ENCODE measurements around the gene SLC37A1.
"Not testable (repeated sequence)": the region's sequence is repeated elsewhere in the genome, so short reads cannot be mapped to it uniquely, and the experiment has no call there.

Gene SLC37A1

GRCh38 chr21:42598159-42598735 is 84.6 kb downstream of the SLC37A1 start:
- FAIRE-seq, result no peak

DNA sequence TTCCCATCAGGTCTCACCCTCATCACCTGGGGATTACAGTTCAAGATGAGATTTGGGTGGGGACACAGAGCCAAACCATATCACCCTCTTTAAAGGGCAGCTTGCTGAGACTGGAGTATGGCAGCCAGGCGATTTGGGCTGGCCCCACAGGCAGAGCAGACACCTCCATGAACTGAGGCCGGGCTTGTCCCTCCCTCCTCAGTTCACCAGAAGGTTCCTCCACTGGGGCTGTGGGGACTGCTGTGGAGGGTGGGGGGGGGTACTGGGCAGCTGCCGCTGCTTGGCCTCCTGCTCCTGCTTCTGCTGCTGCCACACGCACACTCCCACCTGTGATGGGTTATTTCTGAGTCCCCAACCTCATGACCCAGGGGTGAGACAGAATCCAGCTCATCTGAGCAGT is 85.8 kb downstream of the SLC37A1 start:
- FAIRE-seq, result no peak

DNA sequence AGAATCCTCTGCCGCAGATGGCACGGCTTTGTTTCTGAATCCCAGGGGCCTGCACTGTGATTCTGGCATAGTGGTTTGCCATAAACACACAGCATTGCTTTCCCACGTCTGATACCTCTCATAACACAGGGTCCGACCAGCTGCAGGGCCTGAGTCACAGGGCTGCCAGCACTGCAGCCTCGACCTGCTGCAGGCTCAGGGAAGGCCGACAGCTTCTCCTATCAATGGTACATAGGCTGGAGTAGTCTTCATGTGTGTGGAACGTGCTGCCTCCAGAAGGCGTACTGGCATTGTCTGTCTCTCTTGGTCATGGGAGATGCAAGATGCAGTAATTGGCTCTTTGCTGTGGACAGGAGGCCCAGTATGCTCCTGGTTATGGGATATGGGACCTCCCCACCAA is 86.3 kb downstream of the SLC37A1 start:
- FAIRE-seq, result no peak

GRCh38 chr21:42601656-42602055 is 88.0 kb downstream of the SLC37A1 start:
- FAIRE-seq, result no peak

- no peak for FAIRE-seq
Observed at GRCh38 chr21:42607102-42607501, 93.5 kb downstream of the SLC37A1 start.

GRCh38 chr21:42607525-42608102 is 94.0 kb downstream of the SLC37A1 start:
- FAIRE-seq, result no peak

DNA sequence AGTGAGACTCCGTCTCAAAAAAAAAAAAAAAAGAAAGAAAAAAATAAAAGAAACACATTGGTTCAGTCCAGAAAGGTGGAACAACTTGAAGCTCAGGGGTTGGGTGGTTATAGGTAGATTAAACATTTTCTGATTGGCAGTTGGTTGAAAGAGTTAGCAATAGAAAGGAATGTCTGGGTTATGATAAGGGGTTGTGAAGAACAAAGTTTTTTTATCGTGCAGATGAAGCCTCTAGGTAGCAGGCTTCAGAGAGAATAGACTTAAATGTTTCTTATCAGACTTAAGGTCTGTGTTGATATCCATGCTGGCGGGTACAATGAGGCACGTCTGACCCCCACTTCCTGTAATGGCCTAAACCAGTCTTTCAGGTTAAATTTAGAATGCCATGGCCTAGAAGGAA is 94.8 kb downstream of the SLC37A1 start:
- no peak for FAIRE-seq

DNA sequence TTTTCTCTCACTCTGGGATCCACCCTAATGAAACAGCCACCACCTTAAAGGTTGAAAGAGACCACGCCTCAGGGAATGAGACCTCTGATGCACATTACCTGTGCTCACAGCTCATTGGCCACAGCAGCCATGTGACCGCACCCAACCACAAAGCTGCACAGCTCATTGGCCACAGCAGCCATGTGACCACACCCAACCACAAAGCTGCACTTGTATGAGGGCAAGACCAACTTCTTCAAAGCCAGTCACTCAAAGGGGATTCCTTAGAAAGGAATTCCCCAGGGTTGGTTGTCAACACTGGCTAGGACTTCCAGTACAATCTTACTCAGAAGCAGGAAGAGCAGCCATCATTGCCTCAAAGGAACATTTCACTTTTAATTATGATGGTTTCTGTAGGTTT is 96.2 kb downstream of the SLC37A1 start:
- FAIRE-seq, result no peak

DNA sequence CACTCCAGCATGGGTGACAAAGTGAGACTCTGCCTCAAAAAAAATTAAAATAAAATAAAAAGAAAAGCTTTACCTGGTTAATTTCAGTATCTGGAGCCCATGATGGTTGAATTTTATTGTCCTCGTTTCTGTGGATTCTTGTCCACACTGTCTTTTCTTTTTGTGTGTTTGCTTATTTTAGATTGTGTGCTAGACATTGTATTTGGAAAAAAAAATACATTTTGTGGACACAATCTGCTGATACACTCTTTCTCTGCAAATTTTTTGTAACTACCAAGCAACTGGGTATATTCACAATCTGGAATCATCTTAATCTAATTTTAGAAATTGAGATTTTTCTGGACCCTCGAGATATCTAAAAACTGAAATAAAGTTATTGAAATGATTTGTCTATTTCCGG is 98.2 kb downstream of the SLC37A1 start:
- no peak for FAIRE-seq

DNA sequence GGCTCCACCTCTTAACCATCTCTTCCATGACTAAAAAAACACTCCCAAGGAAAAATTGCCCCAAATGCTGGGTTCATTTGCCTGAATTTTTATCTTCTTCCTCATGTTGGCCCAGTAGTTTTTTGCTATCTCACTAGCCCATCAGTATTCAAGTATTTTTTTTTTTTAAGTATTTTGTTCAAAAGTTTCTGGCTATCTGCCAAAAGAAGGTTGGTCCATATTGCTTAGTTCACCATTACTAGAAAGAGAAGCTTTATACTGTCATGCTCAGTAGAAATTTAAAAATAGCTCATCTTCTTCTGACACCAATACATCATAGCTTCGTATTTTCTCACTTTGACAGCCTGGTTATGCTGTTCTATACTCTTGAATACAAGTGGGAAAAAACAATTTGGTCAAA is 98.7 kb downstream of the SLC37A1 start:
- no peak for FAIRE-seq

DNA sequence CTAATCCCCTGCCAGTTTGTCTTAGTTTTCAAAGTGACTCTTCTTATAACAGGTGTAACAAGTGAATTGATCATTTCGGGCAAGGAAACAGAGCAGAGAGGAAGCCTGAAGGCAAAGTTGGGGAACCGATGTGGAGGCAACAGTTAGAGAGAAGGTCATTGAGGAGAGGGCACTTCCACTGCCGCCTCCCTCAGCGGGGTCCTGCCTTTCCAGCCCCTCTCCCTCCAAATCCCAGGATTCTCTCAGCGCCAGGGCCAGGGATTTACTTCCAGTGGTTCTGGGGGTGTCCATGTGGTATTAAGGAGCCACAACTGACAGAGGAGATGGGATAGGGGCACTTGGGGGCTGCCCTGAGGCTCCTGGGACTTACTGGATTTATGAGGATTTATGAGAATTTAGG is 100.1 kb downstream of the SLC37A1 start:
- no peak for FAIRE-seq

- FAIRE-seq, result no peak
Observed at GRCh38 chr21:42614396-42614795, 100.7 kb downstream of the SLC37A1 start.

DNA sequence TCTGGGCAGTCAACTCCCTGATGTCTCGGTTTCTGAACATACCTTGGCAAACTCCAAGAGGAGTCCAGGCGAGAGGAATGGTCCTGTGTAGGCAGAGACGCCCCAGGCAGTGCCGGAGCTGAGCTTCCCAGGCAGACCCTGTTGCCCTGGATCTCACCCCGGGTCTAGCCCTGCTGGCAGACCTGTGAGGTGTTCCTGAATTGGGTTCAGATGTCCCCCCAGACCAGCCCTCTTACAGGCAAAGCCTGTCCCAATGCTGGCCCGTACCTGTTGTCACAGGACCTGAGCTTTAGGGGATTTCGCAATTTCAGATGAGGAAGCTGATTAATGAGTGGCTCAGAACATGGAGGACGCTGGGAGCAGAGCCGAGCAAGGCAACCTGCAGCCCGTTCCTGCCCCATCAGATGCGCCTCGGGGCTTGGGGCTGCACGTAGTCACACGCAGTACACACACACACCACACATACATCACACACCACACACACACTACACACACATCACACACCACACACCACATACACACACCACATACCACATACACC is 101.2 kb downstream of the SLC37A1 start:
- no peak for FAIRE-seq

- not testable (repeated sequence) for FAIRE-seq
Observed at GRCh38 chr21:42615377-42615776, 101.7 kb downstream of the SLC37A1 start.

DNA sequence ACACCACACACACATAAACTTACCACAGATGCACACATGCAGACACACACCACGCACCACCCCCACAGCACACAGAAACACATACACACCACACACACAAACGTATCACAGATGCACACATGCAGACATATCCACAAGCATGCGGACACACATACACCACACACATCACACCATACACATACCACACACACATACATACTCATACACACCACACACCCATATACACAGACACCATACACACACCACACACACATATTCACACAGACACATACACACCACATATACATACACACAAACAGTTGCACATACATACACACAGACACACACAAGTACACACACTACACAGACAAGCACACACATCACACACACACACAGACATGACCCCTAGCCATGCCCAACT is 102.3 kb downstream of the SLC37A1 start:
- no peak for FAIRE-seq

- FAIRE-seq, result no peak
Observed at GRCh38 chr21:42616446-42616845, 102.8 kb downstream of the SLC37A1 start.

GRCh38 chr21:42616941-42617340 is 103.3 kb downstream of the SLC37A1 start:
- no peak for FAIRE-seq

GRCh38 chr21:42617486-42617885 is 103.8 kb downstream of the SLC37A1 start:
- FAIRE-seq, result no peak

GRCh38 chr21:42618707-42619102 is 105.1 kb downstream of the SLC37A1 start:
- FAIRE-seq, result no peak

DNA sequence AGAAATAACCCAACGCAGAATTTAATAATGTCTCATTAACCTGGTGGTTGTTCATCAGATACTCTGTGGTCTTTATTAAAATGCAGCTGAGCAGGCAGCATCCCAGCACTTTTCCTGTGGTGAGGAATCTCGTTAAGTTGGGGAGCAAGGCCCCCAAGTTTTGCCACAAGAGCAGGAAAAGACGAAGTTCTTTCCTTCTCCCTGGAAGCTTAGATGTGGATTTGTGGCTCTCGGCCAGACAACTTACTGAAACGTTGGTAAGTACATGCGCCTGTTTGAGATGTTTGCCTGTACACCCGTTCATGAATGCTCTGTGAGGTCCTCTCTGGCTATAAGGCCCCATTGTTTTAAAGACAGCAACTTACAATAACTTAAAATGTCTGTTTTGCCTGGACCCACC is 105.5 kb downstream of the SLC37A1 start:
- FAIRE-seq, result no peak

DNA sequence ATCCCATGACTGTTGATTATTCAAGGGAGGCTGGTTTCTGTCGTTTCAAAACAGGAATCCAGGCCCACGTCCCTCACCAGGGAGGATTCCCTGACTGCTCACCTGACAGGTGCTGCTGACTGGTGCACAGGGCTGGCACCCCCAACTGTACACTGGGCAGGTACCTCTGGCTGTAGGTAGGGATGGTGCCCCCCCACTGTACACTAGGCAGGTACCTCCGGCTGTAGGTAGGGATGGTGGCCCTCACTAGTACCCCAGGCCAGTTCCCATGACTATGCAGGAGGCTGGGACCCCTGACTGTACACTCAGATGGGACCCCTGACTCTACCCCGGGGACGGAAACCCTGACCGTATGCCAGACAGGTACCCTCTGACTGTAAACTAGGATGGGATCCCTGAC is 106.2 kb downstream of the SLC37A1 start:
- FAIRE-seq, result no peak

GRCh38 chr21:42621166-42621818 is 107.6 kb downstream of the SLC37A1 start:
- FAIRE-seq, result no peak

- FAIRE-seq, result no peak
Observed at GRCh38 chr21:42621819-42622177, 108.1 kb downstream of the SLC37A1 start.

DNA sequence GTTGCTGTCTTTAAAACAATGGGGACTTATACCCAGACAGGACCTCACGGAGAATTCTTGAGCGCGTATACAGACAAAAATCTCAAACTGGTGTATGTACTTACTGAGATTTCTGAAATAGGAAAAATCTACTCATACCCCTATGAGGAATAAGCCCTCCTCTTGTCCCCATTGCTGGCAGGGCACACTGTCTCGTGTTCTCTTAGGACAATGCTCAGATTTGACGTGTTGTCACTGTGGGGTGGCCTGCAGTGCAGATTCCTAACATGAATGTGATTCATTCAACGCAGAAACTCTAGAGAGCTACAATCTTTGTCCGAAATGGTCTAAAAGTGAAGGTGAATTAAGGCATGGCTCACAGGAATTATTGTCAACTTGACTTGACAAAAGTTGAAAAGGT is 108.6 kb downstream of the SLC37A1 start:
- no peak for FAIRE-seq

DNA sequence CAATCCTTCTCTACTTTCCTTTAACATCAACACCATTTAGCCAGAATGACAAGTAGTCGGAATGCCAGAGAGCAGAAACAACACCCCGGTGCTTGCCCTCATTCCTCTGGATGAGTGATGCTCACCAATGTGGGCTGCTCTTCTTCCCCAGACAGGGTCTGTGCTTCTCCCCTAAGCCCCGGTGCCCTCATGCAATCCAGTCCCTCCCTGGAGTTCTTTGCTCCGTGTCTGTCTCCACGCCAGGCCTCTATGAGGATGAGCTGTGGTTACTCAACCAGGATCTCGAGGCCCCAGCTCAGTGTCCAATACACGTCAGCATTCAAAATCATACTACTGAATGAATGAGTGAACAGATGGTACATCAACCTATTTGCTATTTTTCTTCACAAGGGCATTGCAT is 110.0 kb downstream of the SLC37A1 start:
- no peak for FAIRE-seq
